SIG-M5 treated with dmso at 0.1 percent for 504 hours (cell line): ENCODE measurements around the gene DMKN.
"Not testable (repeated sequence)": the region's sequence is repeated elsewhere in the genome, so short reads cannot be mapped to it uniquely, and the experiment has no call there.

ENCODE experiments used
- DNase-seq: peaks from one replicate; lab custom pipeline; 2025; ENCODE audit not compliant: unreplicated experiment; lab: John Stamatoyannopoulos, UW

The DMKN gene

GRCh38 chr19:35500611-35501010, 12.8 kb downstream of the DMKN start:
- DNase-seq, result no peak

GRCh38 chr19:35498984-35499527, 14.4 kb downstream of the DMKN start:
- DNase-seq, result no peak

GRCh38 chr19:35498220-35498619, 15.2 kb downstream of the DMKN start:
- no peak for DNase-seq

GRCh38 chr19:35497406-35497805, 16.0 kb downstream of the DMKN start:
- no peak for DNase-seq

- peak; percentile 43 for DNase-seq
Observed at GRCh38 chr19:35495107-35496064, 18.1 kb downstream of the DMKN start.

GRCh38 chr19:35493971-35494370, 19.5 kb downstream of the DMKN start:
- DNase-seq, result no peak

GRCh38 chr19:35491836-35492360, 21.6 kb downstream of the DMKN start:
- no peak for DNase-seq

GRCh38 chr19:35490364-35490763, 23.1 kb downstream of the DMKN start, which contains the start of gene KRTDAP:
KRTDAP (minus strand) TSS chr19:35490464; CDS start chr19:35490442, 22 bp downstream.
- DNase-seq, result no peak

- DNase-seq, result no peak
Observed at GRCh38 chr19:35488677-35489076, 24.8 kb downstream of the DMKN start.

GRCh38 chr19:35487656-35488182, 25.7 kb downstream of the DMKN start:
- no peak for DNase-seq

GRCh38 chr19:35486268-35486708, 27.2 kb downstream of the DMKN start:
- no peak for DNase-seq

- DNase-seq, result no peak
Observed at GRCh38 chr19:35484252-35485036, 29.0 kb downstream of the DMKN start.

- DNase-seq, result no peak
Observed at GRCh38 chr19:35483089-35483488, 30.4 kb downstream of the DMKN start.

- no peak for DNase-seq
Observed at GRCh38 chr19:35478794-35479677, 34.4 kb downstream of the DMKN start.

- DNase-seq, result no peak
Observed at GRCh38 chr19:35476149-35476548, 37.3 kb downstream of the DMKN start.

- DNase-seq, result not testable (repeated sequence)
Observed at GRCh38 chr19:35474594-35474993, 38.9 kb downstream of the DMKN start.

GRCh38 chr19:35474104-35474503, 39.3 kb downstream of the DMKN start:
- DNase-seq, result no peak

GRCh38 chr19:35471946-35472345, 41.5 kb downstream of the DMKN start:
- no peak for DNase-seq

- not testable (repeated sequence) for DNase-seq
Observed at GRCh38 chr19:35471075-35471474, 42.4 kb downstream of the DMKN start.

- DNase-seq, result no peak
Observed at GRCh38 chr19:35470128-35470527, 43.3 kb downstream of the DMKN start.
